K562 (cell line): ENCODE data around the gene LY6G6F. TPM values are rescaled to one million over a fixed set of nuclear protein-coding genes. Genes with fewer than 3 reads are reported as not detected.

ENCODE experiments used
- ATF3 ChIP-seq, 2 experiments: fragments of 450-650 bp in 1 of 2; sonication (generic) in 1 of 2; formaldehyde crosslinking in 1 of 2; IDR thresholded peaks in 1 of 2; conservative IDR thresholded peaks in 1 of 2; 2 replicates each; pipeline versions ENCODE4 v1.6.1 to v1.8.1; 2016 to 2023; ENCODE audit warnings: mild to moderate bottlenecking in 2 of 2, moderate library complexity in 2 of 2, inconsistent platforms in 1 of 2, missing genetic modification reagents in 1 of 2
- CREB3L1 ChIP-seq: fragments of 450-650 bp; IDR thresholded peaks from 2 replicates; pipeline ENCODE4 v1.6.1; 2014; ENCODE audit warnings: low read depth, mild to moderate bottlenecking, moderate library complexity, borderline replicate concordance
- ETV1 ChIP-seq: fragments of 450-650 bp; conservative IDR thresholded peaks from 2 replicates; pipeline ENCODE4 v1.6.1; 2016; ENCODE audit warnings: missing genetic modification characterization, control low read depth, low read depth, missing compliant biosample characterization
- GABPB2 ChIP-seq: fragments of 250-450 bp; sonication (Bioruptor Pico); conservative IDR thresholded peaks from 2 replicates; pipeline ENCODE4 v1.5.1; 2021; ENCODE audit warnings: mild to moderate bottlenecking
- HES1 ChIP-seq: fragments of 450-650 bp; IDR thresholded peaks from 2 replicates; pipeline ENCODE4 v1.6.1; 2016; ENCODE audit warnings: low read depth, mild to moderate bottlenecking, moderate library complexity
- MAZ ChIP-seq, 2 experiments: fragments of 450-650 bp in 1 of 2; sonication (generic) in 1 of 2; formaldehyde crosslinking; IDR thresholded peaks in 1 of 2; conservative IDR thresholded peaks in 1 of 2; 2 replicates each; pipeline versions ENCODE4 v1.4.0 to v1.5.0; 2020; ENCODE audit warnings: mild to moderate bottlenecking in 1 of 2, missing genetic modification reagents in 1 of 2
- NFATC3 ChIP-seq: fragments of 450-650 bp; IDR thresholded peaks from 2 replicates; pipeline ENCODE4 v1.6.1; 2017; ENCODE audit warnings: mild to moderate bottlenecking
- PRDM10 ChIP-seq: fragments of 450-650 bp; IDR thresholded peaks from 2 replicates; pipeline ENCODE4 v1.6.1; 2018; ENCODE audit not compliant: partially characterized antibody
- RBM14 ChIP-seq: fragments of 200-400 bp; formaldehyde crosslinking; IDR thresholded peaks from 2 replicates; pipeline ENCODE4 v1.6.1; 2018; ENCODE audit warnings: low read depth, mild to moderate bottlenecking, low read length, moderate library complexity, borderline replicate concordance; ENCODE audit not compliant: insufficient read depth
- TBL1XR1 ChIP-seq, 2 experiments: IDR thresholded peaks; 2 replicates each; pipeline ENCODE4 v1.6.1; 2012; ENCODE audit warnings: improper control_type of control experiment in 2 of 2, low read length in 2 of 2, mild to moderate bottlenecking in 1 of 2
- TEAD4 ChIP-seq, 2 experiments: sonication (generic) in 1 of 2; formaldehyde crosslinking in 1 of 2; IDR thresholded peaks; 2 replicates each; pipeline versions ENCODE4 v1.6.1 to v1.8.0; 2012 to 2022; ENCODE audit warnings: borderline replicate concordance in 1 of 2, inconsistent platforms in 1 of 2, low read length in 1 of 2, mild to moderate bottlenecking in 1 of 2, missing genetic modification reagents in 1 of 2
- ZNF316 ChIP-seq: fragments of 450-650 bp; IDR thresholded peaks from 2 replicates; pipeline ENCODE4 v1.6.1; 2016
- polyA plus RNA-seq, 8 experiments: library from polyadenylated mRNA; depleted of rRNA in 4 of 8; stranded (reverse) in 5 of 8; unstranded in 3 of 8; fragments of >200 nt; fragmentation: Nextera tagmentation in 2 of 8; fragmentation: Illumina TruSeq in 1 of 8; extraction: Ambion mirVana in 2 of 8; extraction: Trizol in 1 of 8; gene quantifications; 2 replicates each; pipeline versions ENCODE4 v1.2.1 to v1.2.3, GENCODE V29; 2011 to 2014; ENCODE audit warnings: inconsistent platforms in 1 of 8, missing spikeins in 1 of 8
- total RNA-seq, 7 experiments: library from RNA; depleted of rRNA in 6 of 7; stranded (reverse); fragments of >200 nt in 6 of 7; fragmentation: Illumina TruSeq in 2 of 7; extraction: Trizol in 2 of 7; gene quantifications; 2 replicates each; pipeline versions ENCODE4 v1.2.1 to v1.2.3, GENCODE V29; 2011 to 2021; ENCODE audit warnings: low replicate concordance in 1 of 7
- TF ChIP-seq, protein P1 (sequence below), 3 experiments: IDR thresholded peaks in 2 of 3; conservative IDR thresholded peaks in 1 of 3; 2 replicates each; pipeline ENCODE4 v1.5.1; 2011 to 2012; ENCODE audit warnings: low read length in 3 of 3, mild to moderate bottlenecking in 3 of 3, control low read depth in 2 of 3, improper control_type of control experiment in 1 of 3, inconsistent platforms in 1 of 3, low read depth in 1 of 3, mixed read lengths in 1 of 3, moderate library complexity in 1 of 3; ENCODE audit not compliant: insufficient read depth in 2 of 3

LY6G6F gene
- total and polyA plus RNA-seq, 9 of the 15 experiments (the other 6 are each of a cell fraction or from before 2014, with no cell fraction given): 0.14 to 0.50 (median 0.28) TPM; not detected in 2

DNA sequence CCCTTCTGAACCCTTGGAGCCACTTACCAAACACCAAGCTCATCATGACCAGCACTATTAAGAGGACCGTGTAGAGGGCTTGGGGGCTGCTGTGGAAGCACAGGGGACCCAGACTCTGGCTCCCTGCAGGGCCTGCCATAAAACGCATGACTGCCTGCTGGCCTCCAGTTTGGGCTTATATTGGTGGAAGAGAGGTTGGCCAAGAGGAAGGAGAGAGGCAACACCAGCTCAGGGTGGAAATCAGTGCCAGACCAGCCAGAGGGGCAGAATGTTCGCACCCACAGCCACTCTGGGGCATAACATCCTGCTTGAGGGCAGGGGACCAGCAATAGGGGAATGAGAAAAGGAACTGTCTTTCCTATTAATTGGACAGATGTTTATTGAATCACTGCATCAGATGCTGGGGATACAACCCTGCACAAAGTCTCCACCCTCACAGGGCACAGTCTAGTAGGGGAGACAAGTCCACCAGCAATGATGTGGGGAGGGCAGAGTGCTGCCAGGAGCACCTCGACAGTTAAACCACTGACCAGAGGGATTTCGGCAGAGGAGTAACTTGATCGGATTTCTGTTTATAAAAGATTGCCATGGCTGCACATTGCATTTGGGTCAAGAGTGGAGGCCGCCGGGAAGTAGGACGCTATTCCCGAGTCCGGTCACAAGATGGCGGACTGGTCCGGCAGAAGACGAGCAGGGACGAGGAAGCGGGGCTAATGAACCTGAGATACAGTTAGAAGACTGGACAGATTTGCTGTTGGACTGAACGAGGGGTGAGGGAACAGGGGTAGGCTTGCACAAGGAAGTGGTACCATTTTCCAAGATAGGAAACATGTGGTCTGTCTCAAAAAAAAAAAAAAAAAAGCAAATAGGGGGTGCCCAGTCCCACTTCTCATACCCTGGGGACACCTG lies 26.2 kb upstream of the LY6G6F start, which contains the start of gene LY6G5C (continued):
- TF ChIP-seq RBM14: no peak
- TF ChIP-seq MAZ (CRISPR knock-in tag; conservative IDR thresholded peaks at IDR 0.05 in 1 of 2, IDR thresholded peaks at IDR 0.05 in 1 of 2): peak; percentile 28 to 71; a peak in 2 of 4 replicates
- TF ChIP-seq TEAD4 (IDR thresholded peaks at IDR 0.05; ENCODE audit: low read length): no peak
- peak; percentile 68; the same call in 1 of the 2 replicates for TF ChIP-seq TEAD4 (CRISPR knock-in tag; IDR thresholded peaks at IDR 0.05; ENCODE audit: borderline replicate concordance)
- no peak for TF ChIP-seq GABPB2
- TF ChIP-seq, protein P1, sequence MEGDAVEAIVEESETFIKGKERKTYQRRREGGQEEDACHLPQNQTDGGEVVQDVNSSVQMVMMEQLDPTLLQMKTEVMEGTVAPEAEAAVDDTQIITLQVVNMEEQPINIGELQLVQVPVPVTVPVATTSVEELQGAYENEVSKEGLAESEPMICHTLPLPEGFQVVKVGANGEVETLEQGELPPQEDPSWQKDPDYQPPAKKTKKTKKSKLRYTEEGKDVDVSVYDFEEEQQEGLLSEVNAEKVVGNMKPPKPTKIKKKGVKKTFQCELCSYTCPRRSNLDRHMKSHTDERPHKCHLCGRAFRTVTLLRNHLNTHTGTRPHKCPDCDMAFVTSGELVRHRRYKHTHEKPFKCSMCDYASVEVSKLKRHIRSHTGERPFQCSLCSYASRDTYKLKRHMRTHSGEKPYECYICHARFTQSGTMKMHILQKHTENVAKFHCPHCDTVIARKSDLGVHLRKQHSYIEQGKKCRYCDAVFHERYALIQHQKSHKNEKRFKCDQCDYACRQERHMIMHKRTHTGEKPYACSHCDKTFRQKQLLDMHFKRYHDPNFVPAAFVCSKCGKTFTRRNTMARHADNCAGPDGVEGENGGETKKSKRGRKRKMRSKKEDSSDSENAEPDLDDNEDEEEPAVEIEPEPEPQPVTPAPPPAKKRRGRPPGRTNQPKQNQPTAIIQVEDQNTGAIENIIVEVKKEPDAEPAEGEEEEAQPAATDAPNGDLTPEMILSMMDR (IDR thresholded peaks at IDR 0.05 in 2 of 3, conservative IDR thresholded peaks at IDR 0.05 in 1 of 3; ENCODE audit: insufficient read depth in 2 of 3, low read depth in 1 of 3, low read length in 3 of 3): peak; percentile 96 to 99 (median 99)
- TF ChIP-seq NFATC3: no peak
- TF ChIP-seq PRDM10: peak; percentile 13
- TF ChIP-seq CREB3L1: no peak
- peak; percentile 41; the same call in 1 of the 2 replicates for TF ChIP-seq ETV1 (tag)
- no peak for TF ChIP-seq HES1
- TF ChIP-seq ZNF316: no peak
- TF ChIP-seq ATF3 (IDR thresholded peaks at IDR 0.05): no peak
- TF ChIP-seq ATF3 (CRISPR knock-in tag; conservative IDR thresholded peaks at IDR 0.05): peak; percentile 79
- TF ChIP-seq TBL1XR1 (IDR thresholded peaks at IDR 0.05; ENCODE audit: low read length in 2 of 2): peak in 1 of 2 experiments; percentile 64; a peak in 2 of 4 replicates
